DMS53 treated with DMSO at 0.1 percent for 48 hours (cell line): ENCODE data around the gene GOLGA6L2.
A peak's percentile ranks its signal among the peaks of the same experiment; 100 is the strongest.
"Not testable (repeated sequence)": the region's sequence is repeated elsewhere in the genome, so short reads cannot be mapped to it uniquely, and the experiment has no call there.

ENCODE experiments used
- DNase-seq: peaks from one replicate; lab custom pipeline; 2025; ENCODE audit not compliant: unreplicated experiment; lab: John Stamatoyannopoulos, UW

The GOLGA6L2 gene

DNA sequence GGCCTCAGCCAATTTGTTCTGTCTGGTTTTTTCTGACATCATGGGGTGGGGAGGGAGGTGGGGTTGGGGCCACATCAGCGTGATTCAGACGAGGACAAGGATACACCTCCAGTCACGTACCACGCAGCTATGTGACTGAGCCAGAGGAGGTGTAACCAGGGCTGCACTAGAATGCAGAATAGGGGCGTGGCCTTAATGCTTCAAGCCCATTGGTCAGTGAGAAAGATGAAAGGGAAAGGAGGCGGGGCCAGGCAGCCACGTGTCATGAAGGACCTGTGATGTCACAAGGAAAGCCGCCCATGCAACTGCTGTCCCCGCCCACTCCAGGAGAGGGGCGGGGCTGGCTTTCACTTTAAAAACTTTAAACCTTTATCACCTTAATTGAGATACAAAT is at the start of gene GOLGA6L2:
Gene GOLGA6L2 (minus strand): TSS at position 137 of the 394 bp plus-strand sequence. CDS start 62 bp downstream, at position 75.
- DNase-seq, result no peak

GRCh38 chr15:23484870-23485269 is 37.8 kb upstream of the GOLGA6L2 start:
- no peak for DNase-seq

DNA sequence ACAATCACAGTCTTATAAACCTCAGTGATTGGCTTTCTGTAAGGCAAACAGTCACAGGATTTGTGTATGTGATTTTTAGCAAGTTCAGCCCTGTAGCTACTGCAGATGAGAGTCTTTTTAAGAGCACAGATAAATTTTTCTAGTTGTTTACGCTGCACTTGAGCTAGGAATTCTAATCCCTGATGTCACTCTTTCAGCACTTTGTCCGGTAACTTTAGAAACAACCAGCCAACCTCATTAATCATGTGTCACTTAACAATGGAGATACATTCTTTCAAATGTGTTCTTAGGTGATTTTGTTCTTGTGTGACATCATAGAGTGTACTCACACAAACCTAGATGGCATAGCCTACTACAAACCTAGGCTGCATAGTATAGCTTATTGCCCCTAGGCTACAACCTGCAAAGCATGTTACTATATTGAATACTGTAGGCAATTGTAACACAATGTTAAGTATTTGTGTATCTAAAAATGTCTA is 36.8 kb upstream of the GOLGA6L2 start:
- DNase-seq, result peak; percentile 1

DNA sequence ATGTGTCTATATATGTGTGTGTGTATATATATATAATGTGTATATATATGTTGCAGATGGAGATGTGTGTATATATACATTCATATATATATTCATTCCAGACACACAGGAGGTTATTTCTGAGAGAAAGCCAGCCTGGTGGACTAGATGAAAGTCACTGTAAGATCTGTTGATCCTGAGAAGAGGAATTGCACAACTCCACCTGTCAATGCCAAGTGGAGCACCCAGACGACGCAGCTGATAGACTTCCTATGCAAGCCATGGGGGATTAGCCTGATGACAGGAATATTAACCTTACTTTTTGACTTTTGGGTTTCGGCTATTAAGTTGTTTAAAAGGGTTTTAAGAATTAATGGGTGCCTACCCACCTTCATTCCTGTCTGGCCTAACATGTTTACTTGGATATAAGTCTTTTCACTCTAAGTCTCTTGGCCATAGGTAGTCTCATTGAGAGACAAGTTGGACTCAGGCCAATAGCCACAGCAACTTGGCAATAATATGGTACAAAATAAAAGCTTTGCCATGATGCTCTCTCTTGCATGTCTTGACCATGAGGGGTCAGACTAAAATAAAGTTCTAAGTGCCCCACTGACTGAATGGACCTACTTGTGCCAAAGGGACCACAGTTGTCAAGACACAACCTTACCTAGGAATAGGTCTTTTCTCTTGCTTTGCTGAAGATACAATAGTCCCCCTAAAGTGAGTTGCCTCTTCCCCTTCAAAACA is 35.9 kb upstream of the GOLGA6L2 start:
- DNase-seq, result no peak

GRCh38 chr15:23482228-23482627 is 35.2 kb upstream of the GOLGA6L2 start:
- DNase-seq, result no peak

- no peak for DNase-seq
Measured at GRCh38 chr15:23477920-23478319, 30.9 kb upstream of the GOLGA6L2 start.

DNA sequence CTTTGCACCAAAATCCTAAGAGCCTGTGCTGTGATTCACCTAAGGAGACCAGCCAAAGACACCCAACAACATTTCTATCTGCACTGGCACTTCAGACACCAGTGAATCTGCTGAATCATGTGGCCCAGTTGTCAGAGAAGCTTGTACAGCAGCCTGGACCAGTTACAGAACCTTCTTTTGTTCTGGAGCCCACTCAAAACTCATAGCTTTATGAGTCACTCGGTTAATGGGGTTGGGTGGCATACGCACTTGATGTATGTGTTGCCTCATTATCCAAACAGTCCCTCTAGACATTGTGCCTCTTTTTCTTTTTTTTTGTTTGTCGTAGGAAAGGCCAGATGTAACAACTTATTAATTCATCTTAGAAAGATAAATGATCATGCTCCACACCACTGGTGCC is 25.6 kb upstream of the GOLGA6L2 start:
- peak; percentile 1 for DNase-seq

DNA sequence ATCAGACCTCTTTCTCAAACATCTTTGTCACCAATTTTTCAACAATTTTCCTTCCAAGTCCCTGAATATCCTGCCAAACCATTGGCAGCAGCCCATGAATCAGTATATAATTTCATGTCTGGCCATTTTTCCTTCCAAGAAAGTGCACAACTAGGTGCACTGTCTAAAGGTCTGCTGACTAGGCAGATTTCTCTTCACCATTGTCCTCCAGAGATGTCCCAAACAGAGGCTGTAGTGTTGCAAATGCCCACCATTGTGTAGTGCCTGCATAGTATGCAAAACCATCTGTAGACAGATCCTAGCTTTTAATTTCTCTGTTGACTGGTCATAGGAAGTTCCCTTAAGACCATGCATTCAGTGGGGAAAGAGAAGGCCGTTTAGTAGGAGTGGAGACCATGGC is 25.0 kb upstream of the GOLGA6L2 start:
- no peak for DNase-seq

DNA sequence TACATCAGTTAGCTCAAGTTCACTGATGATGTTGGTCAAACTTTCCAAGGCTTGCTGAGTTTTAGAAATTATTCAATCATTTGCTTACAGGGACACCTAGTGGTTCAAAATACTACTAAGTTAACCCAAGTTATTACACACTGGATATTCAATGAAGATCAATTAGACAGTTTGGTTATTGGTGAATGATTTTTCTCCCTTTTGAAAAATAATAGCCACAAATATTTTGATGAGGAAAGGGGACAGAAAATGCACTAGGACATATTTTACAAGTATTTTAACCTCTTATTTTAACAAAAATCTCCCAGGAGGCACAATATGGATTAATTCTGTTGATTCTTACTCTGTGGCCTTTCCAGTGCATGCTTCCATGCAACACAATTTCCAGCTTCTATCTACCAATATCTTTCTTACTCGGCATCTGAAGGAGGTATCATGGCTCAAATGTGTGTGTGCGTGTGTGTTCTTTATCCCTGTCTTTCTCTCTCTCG is 20.1 kb upstream of the GOLGA6L2 start:
- peak; percentile 13 for DNase-seq

GRCh38 chr15:23457890-23458289 is 10.8 kb upstream of the GOLGA6L2 start:
- DNase-seq, result no peak

- DNase-seq, result no peak
Measured at GRCh38 chr15:23446215-23447106, 582 bp downstream of the GOLGA6L2 start.

DNA sequence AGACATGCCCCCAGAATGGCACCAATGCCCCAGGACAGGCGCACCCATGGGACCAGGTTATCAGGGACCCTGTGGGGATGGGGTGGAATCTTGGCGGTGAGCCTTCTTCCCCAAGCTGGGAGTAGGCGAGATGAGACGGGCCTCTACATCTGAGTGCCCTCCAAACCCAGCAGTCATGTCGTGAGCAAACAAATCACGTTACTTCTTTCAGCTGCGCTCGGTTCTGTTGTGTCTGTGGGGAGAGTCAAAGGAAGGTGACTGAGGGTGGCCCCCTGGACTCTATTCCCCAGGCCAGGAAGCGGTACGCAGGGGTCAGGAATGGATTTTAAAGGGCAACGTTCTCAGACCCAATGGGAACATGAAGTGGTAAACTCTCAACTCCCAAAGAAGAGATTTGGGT is 2.8 kb downstream of the GOLGA6L2 start:
- DNase-seq, result no peak

GRCh38 chr15:23441204-23441603 is 5.8 kb downstream of the GOLGA6L2 start:
- DNase-seq, result no peak

DNA sequence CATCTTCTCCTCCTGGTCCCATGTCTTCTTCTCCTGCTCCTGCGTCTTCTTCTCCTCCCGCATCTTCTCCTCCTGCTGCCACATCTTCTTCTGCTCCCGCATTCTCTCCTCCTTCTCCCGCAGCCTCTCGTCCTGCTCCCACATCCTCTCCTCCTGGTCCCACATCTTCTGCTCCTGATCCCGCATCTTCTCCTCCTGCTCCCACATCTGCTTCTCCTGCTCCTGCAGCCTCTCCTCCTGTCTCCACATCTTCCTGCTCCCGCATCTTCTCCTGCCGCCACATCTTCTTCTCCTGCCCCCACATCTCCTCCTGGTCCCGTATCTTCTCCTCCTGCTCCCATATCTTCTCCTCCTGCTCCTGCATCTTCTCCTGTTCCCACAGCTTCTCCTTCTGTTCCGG is 6.4 kb downstream of the GOLGA6L2 start:
- DNase-seq, result no peak

GRCh38 chr15:23439513-23439912 is 7.5 kb downstream of the GOLGA6L2 start:
- no peak for DNase-seq

- no peak for DNase-seq
Measured at GRCh38 chr15:23438816-23439466, 8.1 kb downstream of the GOLGA6L2 start.

DNA sequence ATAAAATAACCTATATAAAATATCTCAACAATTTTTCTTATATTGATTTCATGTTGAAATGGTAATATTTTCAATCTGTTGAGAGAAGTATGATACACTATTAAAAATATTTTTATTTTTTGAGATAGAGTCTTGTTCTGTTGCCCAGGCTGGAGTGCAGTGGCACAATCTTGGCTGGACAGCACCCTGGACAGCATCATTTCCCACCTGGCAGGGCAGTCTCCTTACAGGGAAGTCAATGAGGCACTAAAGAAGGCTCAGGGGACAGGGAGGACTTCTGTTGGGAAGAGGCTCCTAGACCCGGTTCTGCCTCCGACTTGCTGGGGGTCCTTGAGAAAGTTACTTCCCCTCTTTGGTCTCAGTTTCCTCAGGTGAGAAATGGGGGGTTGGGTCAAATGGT is 9.4 kb downstream of the GOLGA6L2 start:
- DNase-seq, result no peak

- DNase-seq, result no peak
Measured at GRCh38 chr15:23437146-23437545, 9.9 kb downstream of the GOLGA6L2 start.

DNA sequence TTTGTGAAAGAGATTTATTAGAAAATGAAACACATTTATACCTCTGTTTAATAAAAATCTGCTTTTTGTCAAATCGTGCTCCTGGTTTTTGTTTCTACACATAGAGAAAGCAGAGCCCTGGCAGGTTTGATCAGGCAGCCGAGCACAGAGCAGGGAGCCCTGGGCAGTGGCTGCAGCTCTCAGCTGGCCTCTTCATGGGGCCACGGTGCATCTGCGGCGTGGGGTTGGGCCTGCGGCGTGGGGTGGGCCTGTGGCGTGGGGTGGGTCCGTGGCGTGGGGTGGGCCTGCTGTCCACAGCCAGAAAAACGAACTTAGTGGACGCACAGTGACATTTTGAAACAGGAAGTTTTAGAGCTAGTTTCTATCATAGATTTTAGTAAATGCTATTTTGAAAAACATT is 10.6 kb downstream of the GOLGA6L2 start:
- DNase-seq, result no peak

DNA sequence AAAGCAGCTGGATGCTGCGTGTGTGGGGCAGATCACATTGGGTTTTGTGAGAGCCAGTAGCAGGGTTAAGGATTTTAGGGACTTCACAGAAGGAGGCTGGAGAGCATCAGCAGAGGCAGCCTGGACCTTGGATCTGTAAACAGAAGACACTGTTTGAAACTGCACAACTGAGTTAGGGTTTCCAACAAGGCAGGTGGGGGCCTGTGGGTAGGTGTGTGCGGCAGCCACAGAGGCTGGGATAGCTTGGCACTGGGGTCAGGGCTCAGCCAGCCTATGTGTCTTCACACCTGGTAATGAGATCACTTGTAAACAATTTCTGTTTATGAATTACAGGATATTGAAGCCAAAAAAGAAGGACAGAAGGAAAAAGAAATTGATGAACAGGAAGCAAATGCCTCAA is 12.3 kb downstream of the GOLGA6L2 start:
- not testable (repeated sequence) for DNase-seq

DNA sequence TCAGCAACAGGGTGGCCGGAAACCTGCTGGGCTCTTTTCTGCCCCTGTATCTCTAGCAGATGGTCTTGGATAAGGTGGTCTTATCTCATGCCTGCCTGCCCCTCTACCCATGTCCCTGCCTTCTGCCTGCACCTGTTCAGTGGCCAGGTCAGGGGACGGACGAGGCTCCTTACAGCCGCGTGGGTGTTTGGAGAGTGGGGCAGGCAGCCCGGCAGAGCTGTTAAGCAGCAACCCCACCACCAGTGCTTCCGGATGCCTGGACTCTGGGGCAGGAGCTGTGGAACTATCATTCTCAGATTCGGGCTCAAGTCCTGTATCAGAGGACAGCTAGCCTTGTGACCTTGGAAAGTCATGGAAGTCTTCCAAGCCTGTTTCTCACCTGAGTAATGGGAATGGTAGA is 21.7 kb downstream of the GOLGA6L2 start:
- not testable (repeated sequence) for DNase-seq
